ENCODE results near the gene DYNC2I2. TPM values are rescaled to one million over a fixed set of nuclear protein-coding genes. Genes with fewer than 3 reads are reported as not detected.

DYNC2I2 gene
- total and polyA plus RNA-seq, 4 donors: 32.5 to 84.8 (median 66.0) TPM

DNA sequence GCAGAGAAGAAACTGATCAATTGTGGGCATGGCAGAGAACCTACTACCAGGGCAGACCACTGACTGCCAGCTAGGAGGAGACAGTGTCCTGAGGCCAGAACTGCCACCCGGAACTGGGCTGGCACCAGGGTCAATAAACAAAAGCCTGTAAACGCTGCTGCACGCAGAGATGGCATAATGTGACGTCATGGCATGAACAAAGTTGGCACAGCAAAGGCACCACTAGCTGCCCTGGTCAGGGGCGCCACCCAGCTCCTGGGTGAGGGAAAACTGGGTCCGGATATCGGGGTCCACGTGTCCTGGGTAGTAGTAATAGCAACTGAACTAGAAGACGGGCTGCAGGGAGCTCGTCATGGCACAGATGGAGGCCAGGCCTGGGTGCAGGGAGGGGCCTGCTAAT, 32.1 kb downstream of the DYNC2I2 start:
- no peak for ATAC-seq (ENCODE audit: insufficient read depth, low FRiP score)
- Histone ChIP-seq H3K36me3 (ENCODE audit: control insufficient read depth in 4 of 4, insufficient read depth in 4 of 4, low read length in 4 of 4) (peaks cover 26 to 80% (median 60%) of the 10 kb centered on the region in 4 donors), H3K27ac (ENCODE audit: low read depth in 1 of 2, low read length in 1 of 2) (no peak overlapping the region), H3K4me3 (no peak overlapping the region), H3K9me3 (ENCODE audit: control insufficient read depth in 4 of 4, insufficient read depth in 3 of 4, low read length in 3 of 4) (peaks cover 0 to 3% (median 0%) of the 10 kb centered on the region in 4 donors), H3K4me1 (ENCODE audit: control insufficient read depth in 5 of 5, insufficient read depth in 5 of 5, low read length in 5 of 5) (no peaks in the 10 kb centered on the region), H3K27me3 (ENCODE audit: control insufficient read depth in 3 of 3, insufficient read depth in 3 of 3, low read length in 2 of 3) (no peaks in the 10 kb centered on the region), H3K9ac (ENCODE audit: insufficient read depth in 1 of 2, low read length in 2 of 2) (no peak overlapping the region)
- WGBS, 2 donors: 87 to 90% methylated on average over 10 of the region's 10 CpGs
- no peak for DNase-seq
- TF ChIP-seq, protein P1, sequence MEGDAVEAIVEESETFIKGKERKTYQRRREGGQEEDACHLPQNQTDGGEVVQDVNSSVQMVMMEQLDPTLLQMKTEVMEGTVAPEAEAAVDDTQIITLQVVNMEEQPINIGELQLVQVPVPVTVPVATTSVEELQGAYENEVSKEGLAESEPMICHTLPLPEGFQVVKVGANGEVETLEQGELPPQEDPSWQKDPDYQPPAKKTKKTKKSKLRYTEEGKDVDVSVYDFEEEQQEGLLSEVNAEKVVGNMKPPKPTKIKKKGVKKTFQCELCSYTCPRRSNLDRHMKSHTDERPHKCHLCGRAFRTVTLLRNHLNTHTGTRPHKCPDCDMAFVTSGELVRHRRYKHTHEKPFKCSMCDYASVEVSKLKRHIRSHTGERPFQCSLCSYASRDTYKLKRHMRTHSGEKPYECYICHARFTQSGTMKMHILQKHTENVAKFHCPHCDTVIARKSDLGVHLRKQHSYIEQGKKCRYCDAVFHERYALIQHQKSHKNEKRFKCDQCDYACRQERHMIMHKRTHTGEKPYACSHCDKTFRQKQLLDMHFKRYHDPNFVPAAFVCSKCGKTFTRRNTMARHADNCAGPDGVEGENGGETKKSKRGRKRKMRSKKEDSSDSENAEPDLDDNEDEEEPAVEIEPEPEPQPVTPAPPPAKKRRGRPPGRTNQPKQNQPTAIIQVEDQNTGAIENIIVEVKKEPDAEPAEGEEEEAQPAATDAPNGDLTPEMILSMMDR (IDR thresholded peaks at IDR 0.05; ENCODE audit: control extremely low read depth, extremely low read depth): no peak

DNA sequence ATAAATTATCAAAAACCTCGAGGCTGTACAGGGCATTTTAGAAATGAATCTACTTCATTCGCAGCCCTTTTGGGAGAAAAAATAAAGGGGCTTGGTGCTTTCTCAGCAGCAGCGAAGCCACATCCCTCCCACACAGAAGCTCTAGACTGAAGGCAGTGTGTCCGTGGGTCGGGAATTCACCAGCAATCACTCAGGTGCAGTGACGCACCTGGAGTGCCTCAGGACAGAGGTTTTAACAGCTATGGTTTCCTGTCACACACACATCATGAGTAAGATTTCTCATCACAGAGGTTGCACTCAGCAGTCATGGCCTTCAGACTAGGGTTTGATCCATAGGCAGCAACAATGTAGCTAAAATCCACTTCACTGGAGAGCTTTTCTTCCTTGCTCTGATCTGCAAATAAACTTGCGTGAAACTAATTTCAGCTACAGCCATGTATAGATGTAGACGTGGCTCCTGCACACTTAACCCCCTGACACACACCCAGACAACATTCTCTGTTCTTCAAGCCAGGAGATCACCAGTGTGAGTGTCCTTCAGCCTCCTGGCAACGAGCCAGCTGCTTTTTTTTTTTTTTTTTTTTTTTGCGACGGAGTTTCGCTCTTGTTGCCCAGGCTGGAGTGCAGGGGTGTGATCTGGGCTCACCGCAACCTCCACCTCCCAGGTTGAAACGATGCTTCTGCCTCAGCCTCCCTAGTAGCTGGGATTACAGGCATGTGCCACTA, 34.8 kb downstream of the DYNC2I2 start:
- H3K27ac ChIP-seq (ENCODE audit: low read depth in 1 of 2, low read length in 1 of 2): no peak overlapping the region
- H3K4me1 ChIP-seq (ENCODE audit: control insufficient read depth in 5 of 5, insufficient read depth in 5 of 5, low read length in 5 of 5): no peaks in the 10 kb centered on the region
- H3K27me3 ChIP-seq (ENCODE audit: control insufficient read depth in 3 of 3, insufficient read depth in 3 of 3, low read length in 2 of 3): no peaks in the 10 kb centered on the region
- ATAC-seq (ENCODE audit: insufficient read depth, low FRiP score) (no peak), DNase-seq (no peak)
- H3K36me3 ChIP-seq (ENCODE audit: control insufficient read depth in 4 of 4, insufficient read depth in 4 of 4, low read length in 4 of 4): peaks cover 46 to 76% (median 58%) of the 10 kb centered on the region in 4 donors
- TF ChIP-seq, protein P1 (IDR thresholded peaks at IDR 0.05; ENCODE audit: control extremely low read depth, extremely low read depth): no peak
- 65 to 77% methylated on average over 12 to 14 of the region's 14 CpGs for WGBS, 2 donors
- no peaks in the 10 kb centered on the region for H3K9me3 ChIP-seq (ENCODE audit: control insufficient read depth in 4 of 4, insufficient read depth in 3 of 4, low read length in 3 of 4)
- no peak overlapping the region for H3K9ac ChIP-seq (ENCODE audit: insufficient read depth in 1 of 2, low read length in 2 of 2)
- no peak overlapping the region for H3K4me3 ChIP-seq

DNA sequence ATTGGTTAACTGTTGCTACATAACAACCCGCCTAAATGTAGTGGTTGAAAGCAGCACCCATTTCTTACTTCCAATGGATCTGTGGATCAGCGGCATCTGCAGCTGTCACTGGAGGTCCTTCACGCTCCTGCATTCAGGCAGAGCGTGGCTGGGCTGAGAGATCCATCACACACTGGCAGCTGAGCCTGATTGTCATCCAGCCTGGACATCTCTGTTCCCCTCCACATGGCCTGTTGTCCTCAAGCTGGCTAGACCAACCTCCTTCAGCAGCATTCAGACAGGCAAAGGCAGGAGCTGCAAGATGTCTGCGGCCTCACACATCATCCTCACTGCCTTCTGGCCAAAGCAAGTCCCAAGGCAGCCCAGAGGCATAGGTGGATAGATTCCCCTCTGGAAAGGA, 36.9 kb downstream of the DYNC2I2 start:
- Histone ChIP-seq H3K9ac (ENCODE audit: insufficient read depth in 1 of 2, low read length in 2 of 2) (no peak overlapping the region), H3K27ac (ENCODE audit: low read depth in 1 of 2, low read length in 1 of 2) (no peak overlapping the region), H3K36me3 (ENCODE audit: control insufficient read depth in 4 of 4, insufficient read depth in 4 of 4, low read length in 4 of 4) (peaks cover 51 to 69% (median 56%) of the 10 kb centered on the region in 4 donors), H3K9me3 (ENCODE audit: control insufficient read depth in 4 of 4, insufficient read depth in 3 of 4, low read length in 3 of 4) (no peaks in the 10 kb centered on the region), H3K4me1 (ENCODE audit: control insufficient read depth in 5 of 5, insufficient read depth in 5 of 5, low read length in 5 of 5) (no peaks in the 10 kb centered on the region), H3K4me3 (no peak overlapping the region), H3K27me3 (ENCODE audit: control insufficient read depth in 3 of 3, insufficient read depth in 3 of 3, low read length in 2 of 3) (no peaks in the 10 kb centered on the region)
- DNase-seq (no peak), ATAC-seq (ENCODE audit: insufficient read depth, low FRiP score) (no peak)
- WGBS, 2 donors: 97 to 98% methylated on average over 5 of the region's 5 CpGs
- TF ChIP-seq, protein P1 (IDR thresholded peaks at IDR 0.05; ENCODE audit: control extremely low read depth, extremely low read depth): no peak

Measured in lung (tissue), 12 donors.